Activated naive CD4-positive, alpha-beta T cell treated with anti-CD3 and anti-CD28 coated beads for 36 hours (primary cell): ENCODE measurements around the gene KCNS3. TPM values are rescaled to one million over a fixed set of nuclear protein-coding genes. Genes with fewer than 3 reads are reported as not detected.

ENCODE experiments used
- CTCF ChIA-PET: fragments of 350-600 bp; sonication (Branson Sonifier 250); formaldehyde crosslinking; loops from one replicate; lab custom pipeline; 2021; ENCODE audit warnings: antibody characterized with exemption; lab: Charles Lee
- DNase-seq: peaks from one replicate; pipeline ENCODE4 v3.0.0-alpha.2; 2020
- H3K27ac Mint-ChIP-seq: one replicate; pipeline ENCODE4 v1.8.0; 2021; ENCODE audit warnings: mild to moderate bottlenecking, mixed read lengths
- H3K27me3 Mint-ChIP-seq: one replicate; pipeline ENCODE4 v1.8.0; 2021; ENCODE audit warnings: low read depth, mixed read lengths
- H3K36me3 Mint-ChIP-seq: one replicate; pipeline ENCODE4 v1.8.0; 2021; ENCODE audit warnings: low read depth, mixed read lengths
- H3K4me1 Mint-ChIP-seq: one replicate; pipeline ENCODE4 v1.8.0; 2021; ENCODE audit warnings: low read depth, mixed read lengths
- H3K4me3 Mint-ChIP-seq: one replicate; pipeline ENCODE4 v1.8.0; 2021; ENCODE audit warnings: mild to moderate bottlenecking, moderate library complexity, mixed read lengths
- H3K9me3 Mint-ChIP-seq: one replicate; pipeline ENCODE4 v1.8.0; 2021; ENCODE audit warnings: mixed read lengths
- intact Hi-C: fragments of 100-400 bp; cut with micrococcal nuclease; formaldehyde crosslinking; loops from one replicate; pipeline ENCODE4 v1.15.1; 2023
- total RNA-seq, 2 experiments: library from RNA; stranded (reverse); gene quantifications; one replicate each; pipeline ENCODE4 v1.2.3, GENCODE V29; 2021

KCNS3 gene, protein sequence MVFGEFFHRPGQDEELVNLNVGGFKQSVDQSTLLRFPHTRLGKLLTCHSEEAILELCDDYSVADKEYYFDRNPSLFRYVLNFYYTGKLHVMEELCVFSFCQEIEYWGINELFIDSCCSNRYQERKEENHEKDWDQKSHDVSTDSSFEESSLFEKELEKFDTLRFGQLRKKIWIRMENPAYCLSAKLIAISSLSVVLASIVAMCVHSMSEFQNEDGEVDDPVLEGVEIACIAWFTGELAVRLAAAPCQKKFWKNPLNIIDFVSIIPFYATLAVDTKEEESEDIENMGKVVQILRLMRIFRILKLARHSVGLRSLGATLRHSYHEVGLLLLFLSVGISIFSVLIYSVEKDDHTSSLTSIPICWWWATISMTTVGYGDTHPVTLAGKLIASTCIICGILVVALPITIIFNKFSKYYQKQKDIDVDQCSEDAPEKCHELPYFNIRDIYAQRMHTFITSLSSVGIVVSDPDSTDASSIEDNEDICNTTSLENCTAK
- total RNA-seq, result under 1 TPM; 0.14 to 0.22 TPM

GRCh38 chr2:17878281-17879136 is at the start of gene KCNS3:
TSS of gene KCNS3 (plus strand) at chr2:17878667. CDS start at chr2:17931009, 52,342 bp downstream.
- intact Hi-C loops, result no loop called here
- Mint-ChIP-seq H3K4me1 (peaks cover 4% of the 10 kb centered on the region), H3K36me3 (no peaks in the 10 kb centered on the region), H3K27me3 (peaks cover 63% of the 10 kb centered on the region), H3K9me3 (no peaks in the 10 kb centered on the region), H3K4me3 (peak within 1 kb of the TSS; percentile 57), H3K27ac (no peak within 1 kb of the TSS)
- CTCF ChIA-PET, result no interaction called here
- no peak for DNase-seq

- CTCF ChIA-PET, result interaction anchor here (0.6 to 1.5 kb wide), 8 partner anchors 15 to 184 kb away, joined by 3 to 7 read pairs (median 4); no protein-coding TSS in a partner anchor
- DNase-seq, result peak; percentile 64
- intact Hi-C loops, result loop anchor here (1.0 kb wide), 2 partner anchors 111 to 184 kb away; no protein-coding TSS in a partner anchor
- no peaks in the 10 kb centered on the region for H3K9me3 Mint-ChIP-seq
- peaks cover 3% of the 10 kb centered on the region for H3K4me1 Mint-ChIP-seq
- no peak overlapping the region for H3K4me3 Mint-ChIP-seq
- H3K27ac Mint-ChIP-seq, result no peak overlapping the region
- peaks cover 31% of the 10 kb centered on the region for H3K27me3 Mint-ChIP-seq
- no peaks in the 10 kb centered on the region for H3K36me3 Mint-ChIP-seq
These were observed 48.1 kb upstream of the KCNS3 start for GRCh38 chr2:17830053-17831034.

- Mint-ChIP-seq H3K27ac (no peak overlapping the region), H3K36me3 (no peaks in the 10 kb centered on the region), H3K9me3 (no peaks in the 10 kb centered on the region), H3K27me3 (peaks cover 17% of the 10 kb centered on the region), H3K4me3 (no peak overlapping the region), H3K4me1 (peaks cover 3% of the 10 kb centered on the region)
- DNase-seq, result no peak
- CTCF ChIA-PET, result interaction anchor here (0.9 kb wide), 1 partner anchor 345 kb away, joined by 4 read pairs; no protein-coding TSS in a partner anchor
- intact Hi-C loops, result no loop called here
These were observed 43.0 kb upstream of the KCNS3 start for GRCh38 chr2:17835516-17835915.

DNA sequence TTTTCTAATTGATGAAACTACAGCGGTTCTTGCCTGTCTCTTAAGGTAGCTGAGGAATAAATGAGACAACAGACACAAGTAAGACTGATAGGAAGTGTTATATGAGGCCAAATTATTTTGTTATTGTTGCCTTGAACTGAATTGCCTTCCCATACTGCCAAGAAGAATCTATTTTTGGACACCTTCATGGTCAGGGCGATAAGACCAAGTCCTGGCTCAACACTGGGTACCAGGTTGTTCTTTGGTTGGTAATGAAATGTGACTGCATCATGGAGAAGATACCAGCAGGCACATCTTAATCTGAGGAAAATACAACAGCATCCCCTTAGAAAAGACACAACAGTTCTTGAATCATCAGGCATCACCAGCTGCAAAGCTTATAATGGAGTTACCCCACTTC is 38.5 kb upstream of the KCNS3 start:
- DNase-seq, result no peak
- H3K9me3 Mint-ChIP-seq, result no peaks in the 10 kb centered on the region
- CTCF ChIA-PET, result no interaction called here
- intact Hi-C loops, result no loop called here
- H3K27ac Mint-ChIP-seq, result no peak overlapping the region
- no peaks in the 10 kb centered on the region for H3K36me3 Mint-ChIP-seq
- no peaks in the 10 kb centered on the region for H3K4me1 Mint-ChIP-seq
- no peak overlapping the region for H3K4me3 Mint-ChIP-seq
- H3K27me3 Mint-ChIP-seq, result peaks cover 7% of the 10 kb centered on the region

DNA sequence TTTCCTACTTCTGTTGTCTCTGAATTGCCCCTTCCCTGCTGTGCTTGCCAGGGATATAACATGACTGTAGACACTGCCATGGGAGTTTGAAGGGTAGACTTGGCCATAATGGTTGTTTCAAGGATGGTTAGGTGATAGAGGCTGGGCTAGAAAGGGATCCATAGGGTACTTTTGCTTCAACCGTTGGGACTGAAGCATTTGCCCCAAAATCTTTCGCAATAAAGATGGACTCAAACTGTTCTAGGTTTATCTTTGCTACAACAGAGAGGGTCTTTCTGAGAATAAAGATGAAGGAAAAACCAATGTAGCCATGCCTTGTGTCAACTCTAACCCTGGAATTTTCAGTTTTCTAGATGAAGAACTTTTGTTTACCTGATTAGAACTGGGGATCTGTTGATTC is 35.0 kb upstream of the KCNS3 start:
- H3K9me3 Mint-ChIP-seq, result no peaks in the 10 kb centered on the region

DNA sequence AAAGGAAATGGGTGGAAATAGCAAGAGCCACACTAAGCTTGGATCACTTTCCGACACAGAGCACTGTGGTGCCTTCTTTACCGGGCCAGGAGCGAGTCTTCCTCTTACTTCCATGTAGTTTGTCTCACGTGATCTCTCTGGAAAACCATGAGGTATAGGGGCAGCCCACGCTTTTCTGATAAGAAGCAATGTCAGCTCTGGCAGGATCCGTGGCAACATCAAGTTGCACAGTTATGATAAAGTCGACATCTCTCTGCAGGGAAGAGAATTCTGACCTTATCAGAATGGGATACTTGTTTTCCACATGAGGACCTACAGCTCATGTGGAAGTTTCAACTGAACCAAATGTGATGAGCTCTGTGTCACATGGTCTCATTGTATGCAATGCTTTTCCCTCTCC is 32.7 kb upstream of the KCNS3 start:
- H3K36me3 Mint-ChIP-seq, result no peaks in the 10 kb centered on the region

More for the DNA sequence above, 35.0 kb upstream of the KCNS3 start:
- Mint-ChIP-seq H3K4me1 (no peaks in the 10 kb centered on the region), H3K4me3 (no peak overlapping the region), H3K27ac (no peak overlapping the region), H3K27me3 (peaks cover 11% of the 10 kb centered on the region), H3K36me3 (no peaks in the 10 kb centered on the region)
- intact Hi-C loops, result no loop called here
- CTCF ChIA-PET, result interaction anchor here (0.7 kb wide), 1 partner anchor 13 kb away, joined by 3 read pairs; no protein-coding TSS in a partner anchor
- DNase-seq, result no peak

DNA sequence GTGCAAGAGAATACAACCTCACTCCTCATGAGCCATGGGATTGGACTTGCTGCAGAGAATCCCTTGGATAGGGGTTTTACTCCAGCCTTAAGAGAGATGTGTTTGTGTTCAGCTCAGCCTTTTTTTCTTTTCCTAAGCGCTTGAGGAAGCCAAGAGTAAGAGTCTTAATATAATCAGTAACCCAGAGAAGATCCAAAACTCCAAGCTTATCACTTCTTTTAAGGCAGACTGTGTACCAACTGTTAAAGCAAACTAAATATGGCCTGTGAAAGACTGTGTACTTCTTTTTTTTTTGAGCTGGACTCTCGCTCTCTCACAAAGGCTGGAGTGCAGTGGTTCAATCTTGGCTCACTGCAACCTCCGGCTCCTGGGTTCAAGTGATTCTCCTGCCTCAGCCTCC is 31.8 kb upstream of the KCNS3 start:
- no peak for DNase-seq
- intact Hi-C loops, result no loop called here
- Mint-ChIP-seq H3K4me1 (no peaks in the 10 kb centered on the region), H3K4me3 (no peak overlapping the region), H3K27me3 (peaks cover 14% of the 10 kb centered on the region), H3K27ac (no peak overlapping the region), H3K36me3 (no peaks in the 10 kb centered on the region), H3K9me3 (no peaks in the 10 kb centered on the region)
- CTCF ChIA-PET, result interaction anchor here (1.0 kb wide), 1 partner anchor 33 kb away, joined by 3 read pairs; no protein-coding TSS in a partner anchor

More for the DNA sequence above, 32.7 kb upstream of the KCNS3 start:
- intact Hi-C loops, result no loop called here
- Mint-ChIP-seq H3K4me3 (no peak overlapping the region), H3K9me3 (no peaks in the 10 kb centered on the region), H3K27ac (no peak overlapping the region), H3K4me1 (no peaks in the 10 kb centered on the region), H3K27me3 (peaks cover 14% of the 10 kb centered on the region)
- CTCF ChIA-PET, result interaction anchor here (1.8 kb wide), 1 partner anchor 15 kb away, joined by 4 read pairs; no protein-coding TSS in a partner anchor
- DNase-seq, result no peak

DNA sequence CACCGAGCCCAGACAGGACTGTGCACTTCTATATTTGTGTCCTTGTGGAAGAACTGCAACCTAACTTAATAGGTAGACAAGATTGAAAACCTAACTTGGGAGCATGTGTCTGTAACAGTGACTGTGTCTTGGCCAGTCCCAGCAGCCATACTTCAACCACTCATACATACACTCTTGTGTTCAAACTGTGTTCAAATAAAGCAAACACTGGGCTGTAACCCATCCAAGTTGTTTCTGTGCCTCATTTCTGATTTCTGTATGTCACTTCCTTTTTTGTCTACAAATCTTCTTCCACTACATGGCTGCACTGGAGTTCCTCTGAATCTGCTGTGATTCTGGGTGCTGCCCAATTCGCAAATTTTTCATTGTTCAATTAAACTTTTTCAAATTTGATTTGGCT is 31.2 kb upstream of the KCNS3 start:
- no peaks in the 10 kb centered on the region for H3K4me1 Mint-ChIP-seq
- CTCF ChIA-PET, result interaction anchor here (1.0 kb wide), 1 partner anchor 33 kb away, joined by 3 read pairs; no protein-coding TSS in a partner anchor
- intact Hi-C loops, result no loop called here
- H3K9me3 Mint-ChIP-seq, result no peaks in the 10 kb centered on the region
- no peaks in the 10 kb centered on the region for H3K36me3 Mint-ChIP-seq
- no peak for DNase-seq
- H3K27ac Mint-ChIP-seq, result no peak overlapping the region
- H3K4me3 Mint-ChIP-seq, result no peak overlapping the region
- peaks cover 16% of the 10 kb centered on the region for H3K27me3 Mint-ChIP-seq

GRCh38 chr2:17849275-17849674 is 29.2 kb upstream of the KCNS3 start:
- CTCF ChIA-PET, result no interaction called here
- no peaks in the 10 kb centered on the region for H3K36me3 Mint-ChIP-seq
- H3K27me3 Mint-ChIP-seq, result peaks cover 17% of the 10 kb centered on the region
- no peak for DNase-seq
- no peaks in the 10 kb centered on the region for H3K4me1 Mint-ChIP-seq
- no peak overlapping the region for H3K4me3 Mint-ChIP-seq
- intact Hi-C loops, result no loop called here
- no peak overlapping the region for H3K27ac Mint-ChIP-seq
- no peaks in the 10 kb centered on the region for H3K9me3 Mint-ChIP-seq

GRCh38 chr2:17850151-17850550 is 28.3 kb upstream of the KCNS3 start:
- CTCF ChIA-PET, result no interaction called here
- H3K36me3 Mint-ChIP-seq, result no peaks in the 10 kb centered on the region
- DNase-seq, result no peak
- no peaks in the 10 kb centered on the region for H3K9me3 Mint-ChIP-seq
- H3K27ac Mint-ChIP-seq, result no peak overlapping the region
- no peaks in the 10 kb centered on the region for H3K4me1 Mint-ChIP-seq
- H3K27me3 Mint-ChIP-seq, result peaks cover 23% of the 10 kb centered on the region
- H3K4me3 Mint-ChIP-seq, result no peak overlapping the region
- intact Hi-C loops, result loop anchor here (10.0 kb wide), 1 partner anchor 295 kb away; no protein-coding TSS in a partner anchor
